Kidney capillary endothelial cell (primary cell): ENCODE measurements around the gene KRT79.

Experiments used
- DNase-seq: peaks from one replicate; pipeline ENCODE4 v3.0.0-alpha.2; 2018; ENCODE audit warnings: low spot score

Gene KRT79

GRCh38 chr12:52819731-52820510, 14.2 kb downstream of the KRT79 start:
- no peak for DNase-seq

GRCh38 chr12:52818887-52819420, 15.2 kb downstream of the KRT79 start:
- no peak for DNase-seq

GRCh38 chr12:52818388-52818787, 15.7 kb downstream of the KRT79 start:
- no peak for DNase-seq

- no peak for DNase-seq
These were observed 16.3 kb downstream of the KRT79 start for GRCh38 chr12:52817699-52818238.

- DNase-seq: no peak
These were observed 17.0 kb downstream of the KRT79 start for GRCh38 chr12:52817003-52817698.

GRCh38 chr12:52815676-52816588, 18.2 kb downstream of the KRT79 start:
- no peak for DNase-seq

- DNase-seq: no peak
These were observed 18.9 kb downstream of the KRT79 start for GRCh38 chr12:52815161-52815560.

GRCh38 chr12:52814710-52815155, 19.4 kb downstream of the KRT79 start:
- DNase-seq: no peak

- DNase-seq: no peak
These were observed 20.0 kb downstream of the KRT79 start, which contains the start of gene KRT4 for GRCh38 chr12:52813885-52814709. Gene KRT4, minus strand, starts transcription at chr12:52814116. Its CDS starts 58 bp downstream, at chr12:52814058.

- DNase-seq: no peak
These were observed 20.8 kb downstream of the KRT79 start for GRCh38 chr12:52813203-52813819.

- no peak for DNase-seq
These were observed 21.4 kb downstream of the KRT79 start for GRCh38 chr12:52812749-52813148.

- DNase-seq: no peak
These were observed 22.1 kb downstream of the KRT79 start for GRCh38 chr12:52812073-52812400.

- no peak for DNase-seq
These were observed 22.7 kb downstream of the KRT79 start for GRCh38 chr12:52811191-52812072.

- no peak for DNase-seq
These were observed 23.6 kb downstream of the KRT79 start for GRCh38 chr12:52810554-52810953.

GRCh38 chr12:52809166-52809565, 24.9 kb downstream of the KRT79 start:
- DNase-seq: no peak

GRCh38 chr12:52808573-52809160, 25.4 kb downstream of the KRT79 start:
- DNase-seq: no peak

- no peak for DNase-seq
These were observed 26.3 kb downstream of the KRT79 start for GRCh38 chr12:52807544-52808470.
